MM.1S (cell line): ENCODE measurements around the gene AFG3L2.

Source experiments
- EZH2phosphoT487 ChIP-seq: fragments of 300-600 bp; sonication (generic); IDR thresholded peaks from 2 replicates; pipeline ENCODE4 v1.6.1; 2018; ENCODE audit warnings: antibody characterized with exemption, low read length
- TF ChIP-seq, protein P1 (sequence below): fragments of 300-600 bp; sonication (generic); IDR thresholded peaks from 2 replicates; pipeline ENCODE4 v1.5.1; 2016; ENCODE audit warnings: antibody characterized with exemption, low read length, mixed read lengths

DNA sequence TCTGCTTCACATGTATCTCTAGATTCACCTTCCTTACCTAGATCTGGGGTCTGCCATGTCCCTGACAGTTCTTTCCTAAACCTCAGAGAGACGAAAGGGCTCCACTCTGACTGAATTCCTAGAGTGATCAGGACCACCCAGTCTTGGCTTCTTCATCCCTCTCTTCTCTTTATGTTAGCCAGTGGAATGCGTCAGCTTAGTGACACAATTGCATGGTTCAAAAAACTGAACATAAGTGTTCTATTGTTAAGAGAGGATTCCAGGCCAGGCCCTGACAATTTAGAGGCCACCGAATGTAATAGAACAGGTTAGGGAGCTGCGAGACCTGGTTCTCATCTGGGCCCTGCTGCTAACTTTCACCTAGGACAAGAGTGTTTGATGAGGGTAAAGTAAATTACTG lies 40.7 kb upstream of the AFG3L2 start:
- TF ChIP-seq, protein P1, sequence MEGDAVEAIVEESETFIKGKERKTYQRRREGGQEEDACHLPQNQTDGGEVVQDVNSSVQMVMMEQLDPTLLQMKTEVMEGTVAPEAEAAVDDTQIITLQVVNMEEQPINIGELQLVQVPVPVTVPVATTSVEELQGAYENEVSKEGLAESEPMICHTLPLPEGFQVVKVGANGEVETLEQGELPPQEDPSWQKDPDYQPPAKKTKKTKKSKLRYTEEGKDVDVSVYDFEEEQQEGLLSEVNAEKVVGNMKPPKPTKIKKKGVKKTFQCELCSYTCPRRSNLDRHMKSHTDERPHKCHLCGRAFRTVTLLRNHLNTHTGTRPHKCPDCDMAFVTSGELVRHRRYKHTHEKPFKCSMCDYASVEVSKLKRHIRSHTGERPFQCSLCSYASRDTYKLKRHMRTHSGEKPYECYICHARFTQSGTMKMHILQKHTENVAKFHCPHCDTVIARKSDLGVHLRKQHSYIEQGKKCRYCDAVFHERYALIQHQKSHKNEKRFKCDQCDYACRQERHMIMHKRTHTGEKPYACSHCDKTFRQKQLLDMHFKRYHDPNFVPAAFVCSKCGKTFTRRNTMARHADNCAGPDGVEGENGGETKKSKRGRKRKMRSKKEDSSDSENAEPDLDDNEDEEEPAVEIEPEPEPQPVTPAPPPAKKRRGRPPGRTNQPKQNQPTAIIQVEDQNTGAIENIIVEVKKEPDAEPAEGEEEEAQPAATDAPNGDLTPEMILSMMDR: no peak
- TF ChIP-seq EZH2phosphoT487: no peak
